Stimulated activated naive CD8-positive, alpha-beta T cell treated with anti-CD3 and anti-CD28 coated beads, Interleukin-15, Interleukin-2, amounts not matched to agents 100 U/mL and 50 U/mL, for 24 hours (primary cell): Measurements from ENCODE around the gene STAG1.
"Not testable (repeated sequence)": the region's sequence is repeated elsewhere in the genome, so short reads cannot be mapped to it uniquely, and the experiment has no call there.

Source experiments
- ATAC-seq: fragments of 150-1000 bp; cut with Tn5 transposase; one replicate; pipeline ENCODE4 v1.10.0; 2021
- DNase-seq: peaks from one replicate; pipeline ENCODE4 v3.0.0; 2021

STAG1 gene

DNA sequence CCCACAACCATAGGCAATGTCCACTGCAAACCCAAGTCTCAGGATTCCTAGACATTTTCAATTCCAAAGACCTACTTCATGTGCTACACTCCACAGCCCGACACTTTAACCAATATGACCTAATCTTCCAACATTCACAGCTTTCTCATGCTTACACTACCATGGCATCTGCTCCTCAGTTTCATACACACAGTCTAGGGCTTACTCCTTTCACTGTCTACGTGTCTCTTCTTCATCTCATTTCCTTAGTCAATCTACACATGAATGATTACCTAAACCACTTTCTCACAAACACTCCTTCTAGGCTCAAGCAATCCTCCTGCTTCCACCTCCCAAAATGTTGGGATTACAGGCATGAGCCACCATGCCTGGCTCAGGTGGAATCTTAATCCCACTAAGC is 106.3 kb downstream of the STAG1 start:
- no peak for ATAC-seq

DNA sequence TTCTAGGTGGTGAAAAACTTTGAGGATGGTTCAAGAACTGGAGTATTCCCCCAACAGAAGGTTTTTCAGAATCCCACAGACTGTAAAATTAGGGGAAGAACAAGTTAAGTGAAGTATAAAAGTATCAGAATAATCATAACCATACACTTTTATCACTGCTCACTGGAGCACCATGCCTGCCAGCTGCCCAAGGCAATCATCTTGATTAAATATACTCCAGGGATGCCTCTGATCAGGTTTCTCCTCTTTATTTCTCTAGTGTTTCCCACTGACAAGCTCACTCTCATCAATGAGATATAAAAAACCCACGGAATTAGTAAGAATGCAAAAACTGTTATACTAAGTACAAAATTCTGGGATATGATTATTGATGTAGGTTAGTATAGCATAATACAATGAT is 108.0 kb downstream of the STAG1 start:
- ATAC-seq (no peak), DNase-seq (no peak)

More for the DNA sequence above, 106.3 kb downstream of the STAG1 start:
- DNase-seq: no peak

DNA sequence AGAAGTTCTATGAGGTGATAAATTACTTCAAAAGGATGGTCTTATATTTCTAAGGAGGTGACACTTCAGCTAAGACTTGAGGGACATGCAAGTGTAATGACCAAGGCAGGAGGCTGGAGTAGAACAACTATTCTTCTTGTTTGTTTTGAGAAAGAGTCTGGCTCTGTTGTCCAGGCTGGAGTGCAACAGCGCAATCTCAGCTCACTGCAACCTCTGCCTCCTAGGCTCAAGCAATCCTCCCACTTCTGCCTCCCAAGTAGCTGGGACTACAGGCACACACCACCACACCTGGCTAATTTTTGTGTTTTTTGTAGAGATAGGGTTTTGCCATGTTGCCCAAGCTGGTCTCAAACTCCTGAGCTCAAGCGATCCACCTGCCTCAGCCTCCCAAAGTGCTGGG is 108.8 kb downstream of the STAG1 start:
- not testable (repeated sequence) for ATAC-seq, DNase-seq

DNA sequence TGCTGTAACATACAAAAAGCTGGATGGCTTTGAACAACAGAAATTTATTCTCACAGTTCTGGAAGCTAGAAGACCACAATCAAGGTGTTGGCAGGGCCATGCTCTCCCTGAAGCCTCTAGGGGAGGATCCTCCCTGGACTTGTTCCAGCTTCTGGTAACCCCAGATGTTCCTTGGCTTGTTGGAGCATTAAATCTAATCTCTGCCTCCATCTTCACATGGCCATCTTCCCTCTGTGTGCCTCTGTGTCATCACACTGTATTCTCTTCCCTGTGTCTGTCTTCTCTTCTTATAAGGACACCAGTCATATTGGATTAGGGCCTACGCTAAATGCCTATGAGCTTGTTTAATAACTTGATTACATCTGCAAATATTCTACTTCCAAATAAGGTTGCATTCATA is 109.5 kb downstream of the STAG1 start:
- DNase-seq (no peak), ATAC-seq (no peak)

DNA sequence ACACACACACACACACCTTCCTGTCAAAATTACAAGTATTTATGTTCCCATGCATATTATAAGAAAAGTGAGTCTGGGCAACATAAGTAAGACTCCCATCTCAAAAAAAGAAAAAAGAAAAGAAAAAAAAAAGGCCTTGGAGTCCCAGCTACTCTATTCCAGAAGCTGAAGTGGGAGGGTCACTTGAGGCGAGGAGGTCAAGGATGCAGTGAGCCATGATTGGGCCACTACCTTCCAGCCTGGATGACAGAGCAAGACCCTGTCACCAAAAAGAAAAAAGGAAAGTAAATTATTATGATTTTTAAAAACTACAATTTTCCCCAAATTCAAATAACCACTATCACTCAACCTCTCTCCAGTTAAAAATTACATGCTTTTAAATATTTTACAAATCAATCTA is 113.1 kb downstream of the STAG1 start:
- ATAC-seq (no peak), DNase-seq (no peak)

DNA sequence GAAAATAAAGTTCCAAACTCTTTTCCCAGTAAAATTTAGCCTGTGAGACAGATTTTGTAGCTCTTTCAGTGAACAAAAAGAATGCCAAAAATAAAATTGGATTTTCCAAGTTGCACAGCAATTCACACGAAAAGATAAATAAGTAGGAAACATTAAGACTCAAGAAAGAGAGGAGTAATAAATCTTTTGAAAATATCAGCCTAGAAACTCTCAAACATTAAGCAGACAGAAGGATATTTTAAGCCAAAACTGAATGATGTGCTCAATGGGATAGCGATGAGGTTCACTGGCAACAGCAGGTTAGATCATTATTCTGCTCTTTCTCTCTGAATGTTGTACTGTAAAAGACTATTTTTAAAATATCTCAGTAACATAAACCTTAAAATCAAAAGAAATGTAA is 115.0 kb downstream of the STAG1 start:
- DNase-seq (no peak), ATAC-seq (no peak)

DNA sequence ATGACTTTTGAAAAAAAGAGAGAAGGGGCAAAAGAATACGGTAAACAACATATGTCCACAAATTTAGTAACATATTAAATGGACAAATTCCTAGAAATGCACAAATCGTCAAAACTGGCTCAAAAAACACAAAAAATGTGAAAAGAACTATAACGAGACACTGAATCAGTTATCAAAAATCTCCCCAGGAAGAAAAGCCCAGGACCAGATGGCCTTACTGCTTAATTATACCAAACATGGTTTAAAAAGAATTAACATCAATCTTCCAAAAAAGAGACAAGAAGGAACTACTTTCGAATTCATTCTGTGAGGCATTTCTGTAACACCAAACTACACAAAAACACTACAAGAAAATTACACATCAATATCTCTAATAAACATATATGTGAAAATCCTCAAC is 117.4 kb downstream of the STAG1 start:
- DNase-seq: no peak
- no peak for ATAC-seq

DNA sequence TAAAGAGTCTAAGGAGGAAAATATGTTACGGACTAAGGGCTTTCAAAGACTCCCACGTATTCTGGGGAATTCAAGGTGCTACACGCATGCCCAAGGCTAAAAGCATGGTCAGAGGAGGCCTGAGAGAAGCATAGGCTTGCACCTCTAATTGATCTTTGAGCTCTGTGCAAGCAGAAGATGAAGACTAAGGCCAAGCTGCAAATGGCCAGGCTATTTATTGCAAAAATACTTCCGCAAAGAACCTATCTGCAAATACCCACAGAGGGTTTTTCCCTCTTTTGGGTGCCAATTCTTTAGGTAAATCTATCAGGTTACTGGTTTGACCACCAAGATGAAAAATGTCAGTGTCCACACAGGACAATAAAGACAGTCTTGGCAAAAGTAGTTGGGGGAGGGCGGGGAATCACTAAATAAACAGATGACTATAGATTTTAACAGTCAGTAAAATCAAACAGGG is 119.5 kb downstream of the STAG1 start:
- no peak for DNase-seq
- no peak for ATAC-seq

DNA sequence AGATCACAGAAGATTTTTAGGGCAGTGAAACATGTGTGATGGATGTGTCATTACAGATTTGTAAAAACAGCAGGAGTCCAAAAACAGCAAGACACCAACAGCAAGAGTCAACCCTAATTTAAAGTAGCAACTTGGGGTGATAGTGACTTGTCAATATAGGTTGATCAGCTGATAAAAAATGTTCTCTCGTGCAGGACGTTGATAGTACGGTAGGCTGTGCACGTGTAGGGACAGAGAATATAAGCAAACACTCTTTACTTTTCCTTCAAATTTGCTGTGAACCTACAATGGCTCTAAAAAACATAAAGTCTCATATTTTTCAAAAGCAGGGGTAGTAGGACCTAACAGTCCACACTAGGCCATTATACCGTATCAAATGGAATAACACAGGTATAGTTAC is 120.8 kb downstream of the STAG1 start:
- no peak for ATAC-seq
- no peak for DNase-seq

DNA sequence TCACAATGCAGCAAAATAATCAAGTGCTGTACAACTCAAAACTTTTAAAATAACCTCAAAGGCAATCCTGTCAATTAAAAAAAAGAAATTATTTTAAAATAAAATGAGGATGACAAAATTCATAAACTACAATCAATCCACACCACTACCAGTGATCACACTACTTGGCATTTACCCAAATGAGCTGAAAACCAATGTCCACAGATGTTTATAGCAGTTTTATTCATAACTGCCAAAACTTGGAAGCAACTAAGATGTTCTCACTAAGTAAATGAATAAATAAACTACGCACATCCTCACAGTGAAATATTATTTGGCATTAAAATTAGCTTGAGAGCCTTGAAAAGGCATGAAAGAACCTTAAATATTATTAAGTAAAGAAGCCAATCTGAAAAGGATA is 121.3 kb downstream of the STAG1 start:
- no peak for DNase-seq
- ATAC-seq: no peak

DNA sequence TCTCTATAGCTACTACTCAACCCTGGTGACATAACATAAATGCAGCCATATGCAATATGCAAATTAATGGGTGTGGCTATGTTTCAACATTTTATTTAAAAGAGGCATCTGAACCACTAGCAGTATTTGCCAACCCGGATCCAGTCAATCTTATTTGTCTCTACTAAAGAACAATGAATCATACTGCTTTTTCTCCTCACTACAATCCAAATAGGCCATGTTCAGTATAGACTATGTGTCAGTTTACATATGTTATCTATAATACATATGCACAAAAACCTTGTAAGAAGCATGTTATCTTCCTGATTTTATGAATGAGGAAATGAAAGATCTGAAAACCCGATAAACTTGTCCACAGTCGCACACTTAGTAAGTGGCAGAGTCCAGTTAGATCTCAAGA is 125.7 kb downstream of the STAG1 start:
- no peak for ATAC-seq
- no peak for DNase-seq

DNA sequence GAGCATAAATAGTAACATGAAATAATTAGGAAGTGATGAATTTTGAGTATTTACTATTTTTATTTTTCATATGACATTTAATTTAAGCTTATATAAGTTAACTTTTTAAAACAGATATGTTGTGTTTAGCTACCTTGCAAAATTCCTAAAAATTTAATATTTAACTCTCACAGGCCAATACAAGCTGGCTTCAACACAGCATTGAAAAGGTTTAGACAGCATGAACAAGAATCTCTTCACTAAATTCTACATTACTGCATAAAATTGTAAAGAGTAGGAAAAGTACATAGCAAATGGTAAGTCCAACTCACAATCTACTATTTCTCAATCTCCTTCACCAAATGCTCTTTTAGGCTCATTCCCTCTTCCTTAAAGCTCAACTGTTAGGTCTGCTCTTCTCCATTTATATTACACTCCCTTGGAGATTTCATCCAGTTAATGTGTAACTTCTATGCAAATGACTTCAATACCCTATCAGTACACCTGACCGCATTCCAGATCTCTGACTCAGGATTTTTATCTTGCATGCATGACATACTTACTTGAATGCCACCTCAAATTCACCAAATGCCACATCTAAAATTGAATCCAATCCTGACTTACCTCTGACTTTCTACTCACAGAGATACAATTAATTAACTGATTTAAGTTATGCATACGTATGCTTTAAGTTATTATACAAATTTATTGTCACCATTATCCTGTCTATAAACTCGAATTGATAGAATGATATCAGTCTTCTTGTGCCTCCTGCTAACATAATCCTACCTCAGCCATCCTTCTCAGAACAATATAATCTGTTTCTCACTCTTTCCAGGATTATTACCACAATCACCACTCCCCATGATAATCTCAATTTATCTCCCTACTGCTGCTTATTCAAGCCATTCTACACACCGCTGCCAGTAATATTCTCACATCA is 127.0 kb downstream of the STAG1 start:
- DNase-seq (no peak), ATAC-seq (no peak)

DNA sequence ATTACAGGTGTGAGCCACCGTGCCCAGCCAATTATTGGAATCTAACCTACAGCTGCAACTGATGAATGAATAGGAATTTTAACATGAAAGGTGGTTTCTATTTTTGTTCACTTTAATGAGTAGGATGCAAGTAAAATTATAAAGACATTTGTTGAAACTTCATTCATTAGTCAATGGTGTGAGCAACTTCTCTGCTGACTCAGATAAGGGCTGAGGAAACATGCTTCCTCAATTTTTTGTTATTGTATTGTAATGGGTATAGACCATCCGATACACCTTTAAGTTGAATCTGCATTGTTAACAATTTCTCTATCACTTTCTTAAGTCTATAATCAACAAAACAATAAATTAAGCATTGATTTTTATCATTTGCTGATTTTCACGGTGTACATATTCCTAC is 127.8 kb downstream of the STAG1 start:
- DNase-seq: no peak

DNA sequence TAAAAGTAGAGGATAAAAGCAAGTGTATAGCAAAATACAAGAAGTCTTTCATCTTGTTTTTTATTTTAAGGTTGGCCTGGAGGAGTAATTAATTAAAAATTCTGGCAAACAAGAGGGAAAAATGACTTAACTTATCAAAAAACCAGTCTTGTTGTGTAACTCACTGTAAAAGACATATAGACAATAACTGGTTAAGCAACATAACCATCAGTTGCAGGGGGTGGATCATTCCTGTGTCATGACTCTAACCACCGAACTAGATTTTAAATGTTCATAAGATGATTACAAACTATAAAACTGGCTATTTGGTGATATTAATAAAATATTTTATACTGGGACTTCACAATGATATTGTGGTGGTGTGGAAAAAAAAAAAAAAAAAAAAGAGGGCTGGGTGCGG is 130.6 kb downstream of the STAG1 start:
- DNase-seq (no peak), ATAC-seq (no peak)

More for the DNA sequence above, 127.8 kb downstream of the STAG1 start:
- no peak for ATAC-seq

DNA sequence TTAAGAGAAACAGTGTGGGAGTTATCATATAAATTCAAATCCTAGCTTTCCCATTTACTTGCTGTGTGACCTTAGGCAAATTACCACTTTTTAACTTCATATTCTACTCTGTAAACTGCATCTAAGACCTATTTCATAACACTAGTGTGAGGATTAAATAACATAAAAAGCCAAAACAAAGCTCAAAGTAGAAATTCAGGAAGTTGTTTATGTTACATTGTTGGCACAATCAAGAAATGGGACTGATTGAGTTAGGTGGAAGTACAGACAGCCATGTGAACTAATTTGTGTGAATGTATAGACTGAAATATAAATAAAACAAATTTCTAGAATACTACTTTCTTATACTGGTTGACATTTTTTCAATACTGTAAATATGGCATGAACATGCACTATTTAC is 131.7 kb downstream of the STAG1 start:
- ATAC-seq (no peak), DNase-seq (no peak)

DNA sequence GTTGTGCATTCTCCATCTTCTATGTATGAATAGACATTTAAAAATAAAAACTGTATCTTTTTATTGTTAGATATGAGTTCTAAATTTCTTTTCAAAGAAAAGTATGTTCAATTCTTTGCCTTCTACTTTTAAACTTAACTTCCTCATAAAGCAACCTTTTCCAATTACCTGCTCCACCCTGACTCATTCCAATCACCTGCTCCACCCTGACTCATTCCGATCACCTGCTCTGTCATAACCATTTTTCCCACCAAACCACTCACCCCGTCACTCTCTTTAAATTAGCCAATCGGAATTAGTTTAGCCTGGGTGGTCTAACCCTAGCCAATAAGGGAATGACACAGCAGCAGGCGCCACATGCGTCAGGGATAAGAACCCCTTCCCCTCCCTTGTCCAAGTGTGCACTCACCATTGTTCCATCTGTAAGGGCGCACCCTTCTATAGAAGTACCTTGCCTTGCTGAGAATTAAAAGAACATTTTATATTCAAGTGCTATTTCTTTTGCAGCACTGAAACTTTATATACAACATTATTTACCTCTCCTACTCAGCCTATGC is 134.1 kb downstream of the STAG1 start:
- not testable (repeated sequence) for DNase-seq, ATAC-seq

DNA sequence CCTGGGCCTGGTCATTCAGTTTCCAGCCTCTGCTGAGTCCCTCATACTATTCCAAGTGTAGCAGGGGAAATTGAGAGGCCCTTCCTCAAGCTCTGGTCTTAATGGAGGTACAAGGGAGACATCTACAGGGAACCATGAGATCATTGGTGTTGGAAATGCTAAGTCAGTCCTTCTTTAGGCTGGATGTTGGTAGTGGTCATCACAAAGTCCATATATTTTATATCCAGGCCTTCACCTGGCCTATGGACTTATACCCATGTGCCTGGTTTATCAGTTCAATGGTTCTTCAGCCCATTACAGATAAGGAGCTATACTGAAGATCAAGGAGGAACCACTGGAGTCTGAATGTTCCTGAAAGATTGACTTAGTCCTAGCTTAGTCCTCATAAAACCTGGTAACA is 135.0 kb downstream of the STAG1 start:
- no peak for DNase-seq
- ATAC-seq: no peak

DNA sequence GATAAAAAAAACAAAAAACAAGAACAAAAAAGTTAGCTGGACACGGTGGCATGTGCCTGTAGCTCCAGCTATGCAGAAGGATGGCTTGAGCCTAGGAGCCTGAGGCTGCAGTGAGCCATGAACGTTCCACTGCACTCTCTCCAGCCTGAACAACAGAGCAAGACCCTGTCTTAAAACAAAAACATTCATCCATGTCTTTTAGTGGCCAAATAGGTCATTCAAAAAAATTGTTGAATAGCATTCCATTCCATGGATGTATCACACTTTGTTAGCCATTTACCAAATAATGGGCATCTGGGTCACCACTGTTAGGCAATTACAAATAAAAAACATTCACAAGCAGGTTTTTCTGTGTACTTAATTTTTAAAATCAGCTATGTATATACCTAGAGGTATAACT is 139.7 kb downstream of the STAG1 start:
- DNase-seq: no peak
- ATAC-seq: no peak

DNA sequence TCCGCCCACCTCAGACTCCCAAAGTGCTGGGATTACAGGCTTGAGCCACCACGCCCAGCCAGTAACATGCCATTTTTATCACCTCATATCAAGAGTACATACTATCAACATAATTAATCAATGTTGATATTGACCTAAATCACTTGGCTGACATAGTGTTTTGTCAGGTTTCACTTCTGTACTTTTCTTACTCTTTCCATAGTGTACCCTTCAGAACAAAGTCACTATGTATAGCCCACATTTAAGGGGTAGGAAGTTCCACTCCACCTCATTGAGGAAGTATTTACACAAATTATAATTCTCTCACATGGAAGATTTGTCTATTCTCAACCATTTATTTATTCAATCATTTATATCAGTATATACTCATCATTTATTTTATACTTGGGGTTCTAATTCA is 145.2 kb downstream of the STAG1 start:
- ATAC-seq (no peak), DNase-seq (no peak)

DNA sequence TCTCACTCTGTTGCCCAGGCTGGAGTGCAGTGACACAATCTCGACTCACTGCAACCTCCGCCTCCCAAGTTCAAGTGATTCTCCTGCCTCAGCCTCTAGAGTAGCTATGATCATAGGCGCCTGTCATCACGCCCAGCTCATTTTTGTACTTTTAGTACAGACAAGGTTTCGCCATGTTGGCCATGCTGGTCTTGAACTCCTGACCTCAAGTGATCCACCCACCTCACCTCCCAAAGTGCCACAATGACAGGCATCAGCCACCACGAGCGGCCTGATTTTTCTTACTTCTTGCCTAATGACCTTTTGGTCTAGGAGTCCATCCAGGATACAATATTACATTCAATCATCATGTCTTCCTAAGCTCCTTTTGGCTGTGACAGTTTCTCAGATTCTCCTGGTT is 146.0 kb downstream of the STAG1 start:
- not testable (repeated sequence) for DNase-seq, ATAC-seq

DNA sequence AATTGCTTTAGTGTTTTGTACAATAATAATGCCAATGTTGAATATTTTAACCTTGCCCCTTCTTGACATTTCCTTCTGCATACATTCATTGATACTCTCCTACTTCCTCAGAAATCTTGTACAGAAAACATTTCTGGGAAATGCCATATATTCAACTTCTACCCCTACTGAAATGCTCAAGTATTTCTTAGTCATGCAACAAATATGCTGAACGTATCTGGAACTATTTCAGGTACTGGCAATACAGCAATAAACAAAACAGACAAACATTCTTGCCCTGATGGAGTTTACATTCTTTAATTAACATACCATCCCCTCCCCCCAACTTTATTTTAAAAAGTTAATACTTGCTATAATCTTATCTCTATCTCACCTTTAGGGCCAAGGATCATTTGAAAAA is 147.2 kb downstream of the STAG1 start:
- ATAC-seq (no peak), DNase-seq (no peak)

DNA sequence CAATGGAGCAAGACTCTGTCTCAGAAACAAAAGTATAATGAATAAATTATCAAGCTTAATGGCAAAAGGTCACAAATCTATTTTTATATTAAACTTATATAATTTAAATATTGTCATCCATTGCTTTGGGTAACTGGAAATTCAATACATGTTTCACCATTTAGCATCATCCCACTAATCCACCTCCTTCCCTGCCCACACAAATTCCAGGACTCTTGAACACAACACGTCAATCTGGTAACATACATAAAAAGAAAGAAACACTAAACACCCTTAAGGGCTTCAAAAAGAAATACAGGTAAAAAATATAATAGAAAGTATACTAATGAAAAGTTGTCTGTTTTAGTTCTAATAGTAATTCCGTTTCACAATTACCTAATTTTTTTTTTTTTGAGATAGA is 149.4 kb downstream of the STAG1 start:
- no peak for DNase-seq
- ATAC-seq: no peak

DNA sequence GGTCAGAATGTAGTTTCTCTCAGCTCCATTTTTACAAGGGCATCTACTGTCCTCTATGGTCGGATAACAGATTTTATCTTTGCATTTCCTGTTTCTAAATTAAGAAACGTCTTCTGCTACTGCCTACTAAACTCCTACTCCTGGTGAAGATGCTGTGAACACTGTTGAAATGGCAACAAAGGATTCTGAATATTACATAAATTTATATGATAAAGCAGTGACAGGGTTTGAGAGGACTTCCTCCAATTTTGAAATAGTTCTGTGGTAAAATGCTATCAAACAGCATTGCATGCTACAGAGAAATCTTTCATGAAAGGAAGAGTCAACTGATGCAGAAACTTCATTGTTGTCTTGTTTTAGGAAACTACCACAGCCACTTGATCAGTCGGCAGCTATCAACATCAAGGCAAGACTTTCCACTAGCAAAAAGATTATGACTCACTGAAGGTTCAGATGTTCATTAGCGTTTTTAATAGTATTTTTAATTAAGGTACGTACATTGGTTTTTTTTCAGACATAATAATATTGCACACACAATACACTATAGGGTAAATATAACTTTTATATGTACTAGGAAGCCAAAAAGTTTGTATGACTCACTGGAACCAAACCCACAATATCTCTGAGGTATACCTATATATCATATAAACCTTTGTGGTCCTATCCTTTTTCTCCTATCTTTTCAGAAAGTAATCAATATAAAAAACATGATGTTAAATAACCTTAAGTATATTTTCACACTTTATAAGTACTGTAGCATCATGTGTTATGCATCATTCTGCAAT is 156.1 kb downstream of the STAG1 start:
- ATAC-seq (no peak), DNase-seq (no peak)
